Uterus (tissue), 4 donors: ENCODE measurements around the gene ZNF639. TPM values are rescaled to one million over a fixed set of nuclear protein-coding genes. Genes with fewer than 3 reads are reported as not detected.
A peak's percentile ranks its signal among the peaks of the same experiment; 100 is the strongest.
"Not testable (repeated sequence)": the region's sequence is repeated elsewhere in the genome, so short reads cannot be mapped to it uniquely, and the experiment has no call there.

Experiments
- DNase-seq, 2 donors: peaks; one replicate each; pipeline ENCODE4 v3.0.0-alpha.2; 2019 to 2020
- H3K27ac ChIP-seq, 2 donors: fragments of 200-600 bp; sonication (generic); 1 replicate in 1 of 2; 2 replicates in 1 of 2; pipeline ENCODE4 v1.5.1; 2016 to 2018
- H3K27me3 ChIP-seq, 2 donors: fragments of 200-600 bp; sonication (generic); one replicate each; pipeline ENCODE4 v1.5.1; 2018 to 2019; ENCODE audit warnings: control low read depth in 1 of 2
- H3K36me3 ChIP-seq, 2 donors: fragments of 200-600 bp; sonication (generic); one replicate each; pipeline ENCODE4 v1.5.1; 2019; ENCODE audit warnings: control low read depth in 1 of 2
- H3K4me1 ChIP-seq, 2 donors: fragments of 200-600 bp; sonication (generic); one replicate each; pipeline ENCODE4 v1.5.1; 2018 to 2019; ENCODE audit warnings: control low read depth in 1 of 2
- H3K4me3 ChIP-seq, 2 donors: fragments of 200-600 bp; sonication (generic); 1 replicate in 1 of 2; 2 replicates in 1 of 2; pipeline ENCODE4 v1.5.1; 2018 to 2019; ENCODE audit warnings: mild to moderate bottlenecking in 1 of 2
- H3K9me3 ChIP-seq, 2 donors: fragments of 200-600 bp; sonication (generic); one replicate each; pipeline ENCODE4 v1.5.1; 2019; ENCODE audit warnings: control low read depth in 1 of 2
- POLR2A ChIP-seq, 2 donors: fragments of 450-650 bp; IDR thresholded peaks; one replicate each; pipeline ENCODE4 v1.6.1; 2016; ENCODE audit warnings: antibody characterized with exemption in 2 of 2, mild to moderate bottlenecking in 1 of 2, moderate library complexity in 1 of 2
- intact Hi-C: fragments of 100-400 bp; cut with DNase I; formaldehyde crosslinking; loops from one replicate; pipeline ENCODE4 v1.15.1; 2023; ENCODE audit warnings: low total_unique reads
- total RNA-seq, 4 donors: library from RNA; depleted of rRNA in 3 of 4; stranded (reverse); fragments of >200 nt in 3 of 4; gene quantifications; one replicate each; pipeline versions ENCODE4 v1.1.0 to v1.2.4, GENCODE V29; 2014 to 2023
- TF ChIP-seq, protein P1 (sequence below), 4 experiments: fragments of 200-600 bp in 2 of 4; fragments of 450-650 bp in 2 of 4; sonication (generic) in 2 of 4; IDR thresholded peaks; one replicate each; pipeline ENCODE4 v1.5.1; 2016 to 2019; ENCODE audit warnings: antibody characterized with exemption in 4 of 4, mild to moderate bottlenecking in 2 of 4, moderate library complexity in 1 of 4
- donor health status: DM: yes; HTN: yes; CAD: no.

The ZNF639 gene
- total RNA-seq = 10 to 100 TPM; 53.0 to 92.6 (median 65.6) TPM

GRCh38 chr3:179322286-179323196, at the start of gene ZNF639:
Gene ZNF639 (plus strand): TSS chr3:179323031. CDS start chr3:179328294, 5,263 bp downstream.
- peak; percentile 69 to 90 for TF ChIP-seq POLR2A (IDR thresholded peaks at IDR 0.05)
- TF ChIP-seq, protein P1, sequence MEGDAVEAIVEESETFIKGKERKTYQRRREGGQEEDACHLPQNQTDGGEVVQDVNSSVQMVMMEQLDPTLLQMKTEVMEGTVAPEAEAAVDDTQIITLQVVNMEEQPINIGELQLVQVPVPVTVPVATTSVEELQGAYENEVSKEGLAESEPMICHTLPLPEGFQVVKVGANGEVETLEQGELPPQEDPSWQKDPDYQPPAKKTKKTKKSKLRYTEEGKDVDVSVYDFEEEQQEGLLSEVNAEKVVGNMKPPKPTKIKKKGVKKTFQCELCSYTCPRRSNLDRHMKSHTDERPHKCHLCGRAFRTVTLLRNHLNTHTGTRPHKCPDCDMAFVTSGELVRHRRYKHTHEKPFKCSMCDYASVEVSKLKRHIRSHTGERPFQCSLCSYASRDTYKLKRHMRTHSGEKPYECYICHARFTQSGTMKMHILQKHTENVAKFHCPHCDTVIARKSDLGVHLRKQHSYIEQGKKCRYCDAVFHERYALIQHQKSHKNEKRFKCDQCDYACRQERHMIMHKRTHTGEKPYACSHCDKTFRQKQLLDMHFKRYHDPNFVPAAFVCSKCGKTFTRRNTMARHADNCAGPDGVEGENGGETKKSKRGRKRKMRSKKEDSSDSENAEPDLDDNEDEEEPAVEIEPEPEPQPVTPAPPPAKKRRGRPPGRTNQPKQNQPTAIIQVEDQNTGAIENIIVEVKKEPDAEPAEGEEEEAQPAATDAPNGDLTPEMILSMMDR (IDR thresholded peaks at IDR 0.05) = peak; percentile 66 to 94 (median 90)

GRCh38 chr3:179274434-179274833, 48.4 kb upstream of the ZNF639 start:
- H3K36me3 ChIP-seq, H3K27ac ChIP-seq, H3K4me3 ChIP-seq, H3K27me3 ChIP-seq, H3K4me1 ChIP-seq, H3K9me3 ChIP-seq, intact Hi-C loops, DNase-seq: not testable (repeated sequence)

More at GRCh38 chr3:179322286-179323196, at the start of gene ZNF639:
- H3K9me3 ChIP-seq = no peaks in the 10 kb centered on the region
- peak within 1 kb of the TSS; percentile 71 to 94 for H3K4me3 ChIP-seq
- H3K27ac ChIP-seq = peak within 1 kb of the TSS; percentile 92 to 97
- H3K4me1 ChIP-seq = no peaks in the 10 kb centered on the region
- intact Hi-C loops = no loop called here
- H3K27me3 ChIP-seq = no peaks in the 10 kb centered on the region
- H3K36me3 ChIP-seq = no peaks in the 10 kb centered on the region
- peak; percentile 84 to 90 for DNase-seq

DNA sequence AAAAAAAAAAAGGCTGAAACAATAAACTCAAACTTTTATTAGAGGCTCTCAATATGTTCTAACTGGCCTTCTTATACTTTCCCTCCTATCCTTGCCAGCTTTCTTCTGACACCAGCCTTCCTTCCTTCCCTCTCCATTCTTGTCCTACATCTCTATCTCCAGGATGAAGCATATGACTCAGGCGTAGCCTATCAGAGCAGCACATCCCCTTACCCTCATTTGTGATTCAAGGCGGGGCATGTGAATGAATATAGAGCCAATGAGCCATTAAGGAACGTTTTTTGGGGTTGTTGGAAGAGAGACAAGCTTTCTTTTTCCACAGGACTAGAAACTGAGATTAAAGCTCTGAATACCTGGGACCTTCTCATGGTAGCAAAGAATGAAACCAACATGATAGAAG, 46.8 kb upstream of the ZNF639 start:
- Histone ChIP-seq H3K27me3 (no peaks in the 10 kb centered on the region), H3K9me3 (no peaks in the 10 kb centered on the region), H3K27ac (no peak overlapping the region), H3K36me3 (no peaks in the 10 kb centered on the region), H3K4me1 (no peaks in the 10 kb centered on the region), H3K4me3 (no peak overlapping the region)
- no peak for DNase-seq
- TF ChIP-seq, protein P1 (IDR thresholded peaks at IDR 0.05) = no peak
- TF ChIP-seq POLR2A (IDR thresholded peaks at IDR 0.05) = no peak
- intact Hi-C loops = no loop called here

GRCh38 chr3:179276743-179277142, 46.1 kb upstream of the ZNF639 start:
- TF ChIP-seq POLR2A (IDR thresholded peaks at IDR 0.05) = no peak
- TF ChIP-seq, protein P1 (IDR thresholded peaks at IDR 0.05) = no peak
- intact Hi-C loops = no loop called here
- no peak overlapping the region for H3K27ac ChIP-seq

GRCh38 chr3:179278151-179278550, 44.7 kb upstream of the ZNF639 start:
- Histone ChIP-seq H3K36me3 (no peaks in the 10 kb centered on the region), H3K27me3 (no peaks in the 10 kb centered on the region), H3K27ac (no peak overlapping the region), H3K4me3 (no peak overlapping the region), H3K9me3 (no peaks in the 10 kb centered on the region), H3K4me1 (no peaks in the 10 kb centered on the region)
- TF ChIP-seq POLR2A (IDR thresholded peaks at IDR 0.05) = no peak
- TF ChIP-seq, protein P1 (IDR thresholded peaks at IDR 0.05) = no peak
- intact Hi-C loops = no loop called here
- DNase-seq = no peak

More at GRCh38 chr3:179276743-179277142, 46.1 kb upstream of the ZNF639 start:
- Histone ChIP-seq H3K36me3 (no peaks in the 10 kb centered on the region), H3K27me3 (no peaks in the 10 kb centered on the region), H3K4me1 (no peaks in the 10 kb centered on the region), H3K4me3 (no peak overlapping the region), H3K9me3 (no peaks in the 10 kb centered on the region)
- DNase-seq = no peak
